PFSK-1 (cell line): ENCODE data around the gene RFNG.

Source experiments
- FOXP2 ChIP-seq: optimal IDR thresholded peaks from 2 replicates; pipeline ENCODE3; 2011; ENCODE audit warnings: borderline replicate concordance, control low read depth, inconsistent platforms; ENCODE audit not compliant: insufficient read depth; ENCODE audit errors: extremely low read length, extremely low read depth
- POLR2AphosphoS5 ChIP-seq: IDR thresholded peaks from 2 replicates; pipeline ENCODE4 v1.6.1; 2012; ENCODE audit warnings: low read depth, mild to moderate bottlenecking, control low read depth, low read length, moderate library complexity
- SIN3A ChIP-seq: IDR thresholded peaks from 2 replicates; pipeline ENCODE4 v1.6.1; 2012; ENCODE audit warnings: mild to moderate bottlenecking, low read length, moderate library complexity, borderline replicate concordance; ENCODE audit not compliant: insufficient read depth
- TAF1 ChIP-seq: IDR thresholded peaks from 2 replicates; pipeline ENCODE4 v1.6.1; 2012; ENCODE audit warnings: low read length, control low read depth, borderline replicate concordance; ENCODE audit not compliant: insufficient read depth

DNA sequence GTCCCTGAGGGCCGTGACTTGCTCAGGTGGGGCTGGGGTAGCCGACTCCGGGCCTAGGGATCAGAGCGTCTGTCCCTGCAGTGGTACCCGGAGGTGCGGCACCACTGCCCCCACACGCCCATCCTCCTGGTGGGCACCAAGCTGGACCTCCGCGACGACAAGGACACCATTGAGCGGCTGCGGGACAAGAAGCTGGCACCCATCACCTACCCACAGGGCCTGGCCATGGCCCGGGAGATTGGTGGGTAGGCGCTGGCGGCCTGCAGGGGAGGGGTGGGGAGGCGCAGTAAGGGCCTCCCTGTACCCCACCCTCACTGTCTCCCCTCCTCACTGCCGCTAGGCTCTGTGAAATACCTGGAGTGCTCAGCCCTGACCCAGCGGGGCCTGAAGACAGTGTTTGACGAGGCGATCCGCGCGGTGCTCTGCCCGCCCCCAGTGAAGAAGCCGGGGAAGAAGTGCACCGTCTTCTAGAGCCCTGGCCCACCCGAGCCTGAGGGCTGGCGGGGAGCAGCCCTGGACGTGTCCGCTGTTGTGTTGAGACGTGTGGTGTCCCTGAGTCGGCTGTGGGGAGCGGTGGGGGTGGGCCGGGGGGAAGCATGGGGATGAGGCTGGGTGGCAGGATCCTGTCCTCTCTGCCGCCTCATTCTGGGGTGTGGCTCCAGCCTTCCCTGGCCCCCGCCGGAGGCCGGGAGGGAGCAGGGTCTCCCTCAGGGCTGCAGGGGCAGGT lies 18.1 kb downstream of the RFNG start:
- TF ChIP-seq TAF1 (no peak), SIN3A (no peak), FOXP2 (no peak), POLR2AphosphoS5 (no peak)
